Measurements from ENCODE around the gene CYBC1.

DNA sequence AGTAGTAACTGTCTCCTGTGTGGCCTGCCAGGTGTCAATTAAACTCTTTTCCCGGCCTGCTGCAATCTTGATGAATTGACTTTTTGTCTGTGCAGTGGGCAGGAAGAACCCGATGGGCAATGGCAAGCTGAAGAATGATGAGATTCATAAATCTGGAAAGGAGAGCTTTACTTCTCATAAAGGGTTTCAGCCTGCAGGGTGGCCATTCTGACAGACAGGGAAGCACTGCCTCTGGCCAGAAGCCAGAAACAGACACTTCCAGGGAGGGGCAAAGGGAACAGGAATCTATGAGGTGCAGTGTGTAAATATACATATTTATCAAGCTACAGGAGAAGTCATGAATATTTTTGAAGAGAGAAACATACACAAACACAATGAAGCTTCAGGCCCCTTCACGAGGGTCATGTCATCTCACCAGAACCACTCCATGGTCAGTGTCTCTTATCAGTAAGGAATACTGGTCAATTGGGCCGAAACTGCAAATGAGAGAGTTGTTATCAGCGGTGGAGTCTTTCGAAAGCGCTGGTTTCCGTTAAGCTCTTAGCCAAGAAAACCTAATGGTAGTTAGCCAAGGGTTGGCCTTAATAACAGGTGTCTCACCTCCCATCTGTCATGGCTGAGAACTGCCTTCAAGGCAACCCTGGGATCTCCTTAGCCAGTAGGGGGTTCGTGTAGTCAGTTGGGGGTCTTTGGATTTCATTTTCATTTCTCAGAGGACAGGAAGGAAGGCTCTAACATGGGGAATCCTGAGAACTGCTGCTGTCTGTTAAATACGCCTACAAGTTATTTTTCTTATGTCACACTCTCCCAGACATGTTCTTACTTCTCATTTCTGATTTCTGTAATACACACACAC, 6.7 kb upstream of the CYBC1 start:
- TF ChIP-seq EZH2 (IDR thresholded peaks at IDR 0.05) (no peak), CEBPB (IDR thresholded peaks at IDR 0.05; ENCODE audit: low read depth) (no peak), POLR2A (IDR thresholded peaks at IDR 0.05; ENCODE audit: borderline replicate concordance, extremely low read depth, insufficient read depth, insufficient read length) (no peak), YY1 (IDR thresholded peaks at IDR 0.05; ENCODE audit: extremely low read depth, insufficient replicate concordance, low read depth, low read length) (no peak)
- TF ChIP-seq, protein P1, sequence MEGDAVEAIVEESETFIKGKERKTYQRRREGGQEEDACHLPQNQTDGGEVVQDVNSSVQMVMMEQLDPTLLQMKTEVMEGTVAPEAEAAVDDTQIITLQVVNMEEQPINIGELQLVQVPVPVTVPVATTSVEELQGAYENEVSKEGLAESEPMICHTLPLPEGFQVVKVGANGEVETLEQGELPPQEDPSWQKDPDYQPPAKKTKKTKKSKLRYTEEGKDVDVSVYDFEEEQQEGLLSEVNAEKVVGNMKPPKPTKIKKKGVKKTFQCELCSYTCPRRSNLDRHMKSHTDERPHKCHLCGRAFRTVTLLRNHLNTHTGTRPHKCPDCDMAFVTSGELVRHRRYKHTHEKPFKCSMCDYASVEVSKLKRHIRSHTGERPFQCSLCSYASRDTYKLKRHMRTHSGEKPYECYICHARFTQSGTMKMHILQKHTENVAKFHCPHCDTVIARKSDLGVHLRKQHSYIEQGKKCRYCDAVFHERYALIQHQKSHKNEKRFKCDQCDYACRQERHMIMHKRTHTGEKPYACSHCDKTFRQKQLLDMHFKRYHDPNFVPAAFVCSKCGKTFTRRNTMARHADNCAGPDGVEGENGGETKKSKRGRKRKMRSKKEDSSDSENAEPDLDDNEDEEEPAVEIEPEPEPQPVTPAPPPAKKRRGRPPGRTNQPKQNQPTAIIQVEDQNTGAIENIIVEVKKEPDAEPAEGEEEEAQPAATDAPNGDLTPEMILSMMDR (IDR thresholded peaks at IDR 0.05 in 2 of 3, conservative IDR thresholded peaks at IDR 0.05 in 1 of 3; ENCODE audit: borderline replicate concordance in 1 of 3, insufficient read depth in 1 of 3, low read depth in 2 of 3, low read length in 2 of 3) = no peak

Data from HCT116 (cell line).